ENCODE results near the gene DQX1. TPM values are rescaled to one million over a fixed set of nuclear protein-coding genes. Genes with fewer than 3 reads are reported as not detected.

Gene DQX1
- total RNA-seq, 1 experiment from 2014 or later = 0.10 TPM

- peak; percentile 92 for DNase-seq
- H3K4me3 ChIP-seq (ENCODE audit: insufficient read depth, low read depth, low read length) = peak overlapping the region; percentile 64
- no peaks in the 10 kb centered on the region for H3K36me3 ChIP-seq (replicated peaks; ENCODE audit: control insufficient read depth, insufficient read depth, low read length)
- peaks cover 69% of the 10 kb centered on the region for H3K27me3 ChIP-seq (ENCODE audit: control insufficient read depth, insufficient read depth, low read length)
Measured at GRCh38 chr2:74548900-74549826, 23.1 kb upstream of the DQX1 start.

- DNase-seq = peak; percentile 76
- H3K36me3 ChIP-seq (replicated peaks; ENCODE audit: control insufficient read depth, insufficient read depth, low read length) = no peaks in the 10 kb centered on the region
Measured at GRCh38 chr2:74548285-74548899, 22.4 kb upstream of the DQX1 start.

GRCh38 chr2:74546004-74546403 lies 20.0 kb upstream of the DQX1 start:
- H3K27me3 ChIP-seq (ENCODE audit: control insufficient read depth, insufficient read depth, low read length) = peaks cover 44% of the 10 kb centered on the region
- no peaks in the 10 kb centered on the region for H3K36me3 ChIP-seq (replicated peaks; ENCODE audit: control insufficient read depth, insufficient read depth, low read length)
- DNase-seq = peak; percentile 18
- H3K4me3 ChIP-seq (ENCODE audit: insufficient read depth, low read depth, low read length) = no peak overlapping the region

More at GRCh38 chr2:74548285-74548899, 22.4 kb upstream of the DQX1 start:
- Histone ChIP-seq H3K27me3 (ENCODE audit: control insufficient read depth, insufficient read depth, low read length) (peaks cover 68% of the 10 kb centered on the region), H3K4me3 (ENCODE audit: insufficient read depth, low read depth, low read length) (peak overlapping the region; percentile 64)

- Histone ChIP-seq H3K36me3 (replicated peaks; ENCODE audit: control insufficient read depth, insufficient read depth, low read length) (no peaks in the 10 kb centered on the region), H3K27me3 (ENCODE audit: control insufficient read depth, insufficient read depth, low read length) (peaks cover 31% of the 10 kb centered on the region), H3K4me3 (ENCODE audit: insufficient read depth, low read depth, low read length) (no peak overlapping the region)
- DNase-seq = no peak
Measured at GRCh38 chr2:74544634-74545033, 18.6 kb upstream of the DQX1 start.

GRCh38 chr2:74542978-74543377 lies 16.9 kb upstream of the DQX1 start:
- DNase-seq = no peak
- H3K36me3 ChIP-seq (replicated peaks; ENCODE audit: control insufficient read depth, insufficient read depth, low read length) = no peaks in the 10 kb centered on the region
- peaks cover 16% of the 10 kb centered on the region for H3K27me3 ChIP-seq (ENCODE audit: control insufficient read depth, insufficient read depth, low read length)
- no peak overlapping the region for H3K4me3 ChIP-seq (ENCODE audit: insufficient read depth, low read depth, low read length)

- H3K27me3 ChIP-seq (ENCODE audit: control insufficient read depth, insufficient read depth, low read length) = no peaks in the 10 kb centered on the region; the same call in 1 of the 2 replicates
Measured at GRCh38 chr2:74540291-74540690, 14.3 kb upstream of the DQX1 start.

GRCh38 chr2:74538881-74539339 lies 12.9 kb upstream of the DQX1 start:
- Histone ChIP-seq H3K36me3 (replicated peaks; ENCODE audit: control insufficient read depth, insufficient read depth, low read length) (no peaks in the 10 kb centered on the region), H3K4me3 (ENCODE audit: insufficient read depth, low read depth, low read length) (no peak overlapping the region), H3K27me3 (ENCODE audit: control insufficient read depth, insufficient read depth, low read length) (no peaks in the 10 kb centered on the region; the same call in 1 of the 2 replicates)
- DNase-seq = peak; percentile 53

More at GRCh38 chr2:74540291-74540690, 14.3 kb upstream of the DQX1 start:
- Histone ChIP-seq H3K36me3 (replicated peaks; ENCODE audit: control insufficient read depth, insufficient read depth, low read length) (no peaks in the 10 kb centered on the region), H3K4me3 (ENCODE audit: insufficient read depth, low read depth, low read length) (no peak overlapping the region)
- no peak for DNase-seq

GRCh38 chr2:74537140-74537539 lies 11.1 kb upstream of the DQX1 start:
- no peak overlapping the region for H3K4me3 ChIP-seq (ENCODE audit: insufficient read depth, low read depth, low read length)
- DNase-seq = no peak
- peaks cover 4% of the 10 kb centered on the region for H3K36me3 ChIP-seq (replicated peaks; ENCODE audit: control insufficient read depth, insufficient read depth, low read length)
- no peaks in the 10 kb centered on the region; the same call in 1 of the 2 replicates for H3K27me3 ChIP-seq (ENCODE audit: control insufficient read depth, insufficient read depth, low read length)

GRCh38 chr2:74536166-74536950 lies 10.3 kb upstream of the DQX1 start:
- Histone ChIP-seq H3K27me3 (ENCODE audit: control insufficient read depth, insufficient read depth, low read length) (no peaks in the 10 kb centered on the region; the same call in 1 of the 2 replicates), H3K36me3 (replicated peaks; ENCODE audit: control insufficient read depth, insufficient read depth, low read length) (peaks cover 6% of the 10 kb centered on the region), H3K4me3 (ENCODE audit: insufficient read depth, low read depth, low read length) (no peak overlapping the region)
- peak; percentile 33 for DNase-seq

- no peak overlapping the region for H3K4me3 ChIP-seq (ENCODE audit: insufficient read depth, low read depth, low read length)
Measured at GRCh38 chr2:74535440-74535965, 9.5 kb upstream of the DQX1 start.

GRCh38 chr2:74534411-74534810 lies 8.4 kb upstream of the DQX1 start:
- H3K36me3 ChIP-seq (replicated peaks; ENCODE audit: control insufficient read depth, insufficient read depth, low read length) = peaks cover 6% of the 10 kb centered on the region
- no peak overlapping the region for H3K4me3 ChIP-seq (ENCODE audit: insufficient read depth, low read depth, low read length)
- peaks cover 5% of the 10 kb centered on the region; the same call in 1 of the 2 replicates for H3K27me3 ChIP-seq (ENCODE audit: control insufficient read depth, insufficient read depth, low read length)
- DNase-seq = no peak

More at GRCh38 chr2:74535440-74535965, 9.5 kb upstream of the DQX1 start:
- H3K36me3 ChIP-seq (replicated peaks; ENCODE audit: control insufficient read depth, insufficient read depth, low read length) = peaks cover 6% of the 10 kb centered on the region
- peaks cover 5% of the 10 kb centered on the region; the same call in 1 of the 2 replicates for H3K27me3 ChIP-seq (ENCODE audit: control insufficient read depth, insufficient read depth, low read length)
- DNase-seq = no peak

GRCh38 chr2:74533464-74533863 lies 7.4 kb upstream of the DQX1 start:
- H3K36me3 ChIP-seq (replicated peaks; ENCODE audit: control insufficient read depth, insufficient read depth, low read length) = peaks cover 6% of the 10 kb centered on the region
- DNase-seq = no peak
- H3K4me3 ChIP-seq (ENCODE audit: insufficient read depth, low read depth, low read length) = no peak overlapping the region
- H3K27me3 ChIP-seq (ENCODE audit: control insufficient read depth, insufficient read depth, low read length) = peaks cover 5% of the 10 kb centered on the region; the same call in 1 of the 2 replicates

- Histone ChIP-seq H3K27me3 (ENCODE audit: control insufficient read depth, insufficient read depth, low read length) (peaks cover 5% of the 10 kb centered on the region; the same call in 1 of the 2 replicates), H3K36me3 (replicated peaks; ENCODE audit: control insufficient read depth, insufficient read depth, low read length) (peaks cover 14% of the 10 kb centered on the region), H3K4me3 (ENCODE audit: insufficient read depth, low read depth, low read length) (no peak overlapping the region)
- no peak for DNase-seq
Measured at GRCh38 chr2:74532222-74532621, 6.2 kb upstream of the DQX1 start.

- Histone ChIP-seq H3K4me3 (ENCODE audit: insufficient read depth, low read depth, low read length) (no peak overlapping the region), H3K36me3 (replicated peaks; ENCODE audit: control insufficient read depth, insufficient read depth, low read length) (peaks cover 20% of the 10 kb centered on the region), H3K27me3 (ENCODE audit: control insufficient read depth, insufficient read depth, low read length) (peaks cover 5% of the 10 kb centered on the region; the same call in 1 of the 2 replicates)
- DNase-seq = no peak
Measured at GRCh38 chr2:74531666-74532065, 5.6 kb upstream of the DQX1 start.

Measured in H7 (cell line).